ENCODE measurements around the gene UGT1A10. TPM values are rescaled to one million over a fixed set of nuclear protein-coding genes. Genes with fewer than 3 reads are reported as not detected.

UGT1A10 gene
- polyA plus RNA-seq, 1 donor, result not detected

GRCh38 chr2:233803292-233803911 lies 167.2 kb downstream of the UGT1A10 start:
- DNase-seq (ENCODE audit: low read depth), result no peak

DNA sequence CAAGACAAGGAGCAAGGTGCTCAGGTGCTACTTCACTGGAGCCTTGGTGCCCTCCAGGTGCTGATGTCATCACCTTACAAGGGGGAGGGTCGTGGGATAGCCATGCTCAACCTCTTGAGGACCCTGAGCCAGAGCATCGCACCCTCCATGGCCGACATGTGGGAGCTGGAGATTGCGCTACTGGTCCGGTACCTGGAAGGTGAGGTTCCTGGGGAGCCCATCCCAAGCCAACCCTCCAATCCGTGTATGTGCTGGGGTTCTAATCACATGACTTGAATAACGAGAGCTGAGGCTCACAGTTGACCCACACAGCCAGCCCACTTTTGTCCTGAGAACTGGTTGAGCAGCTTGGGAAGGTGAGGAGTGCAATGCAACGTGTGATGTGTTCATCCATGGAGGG lies 167.7 kb downstream of the UGT1A10 start:
- DNase-seq (ENCODE audit: low read depth), result no peak

- DNase-seq (ENCODE audit: low read depth), result no peak
Measured at GRCh38 chr2:233807215-233807865, 171.1 kb downstream of the UGT1A10 start.

GRCh38 chr2:233807966-233808935 lies 172.0 kb downstream of the UGT1A10 start:
- DNase-seq (ENCODE audit: low read depth), result no peak

DNA sequence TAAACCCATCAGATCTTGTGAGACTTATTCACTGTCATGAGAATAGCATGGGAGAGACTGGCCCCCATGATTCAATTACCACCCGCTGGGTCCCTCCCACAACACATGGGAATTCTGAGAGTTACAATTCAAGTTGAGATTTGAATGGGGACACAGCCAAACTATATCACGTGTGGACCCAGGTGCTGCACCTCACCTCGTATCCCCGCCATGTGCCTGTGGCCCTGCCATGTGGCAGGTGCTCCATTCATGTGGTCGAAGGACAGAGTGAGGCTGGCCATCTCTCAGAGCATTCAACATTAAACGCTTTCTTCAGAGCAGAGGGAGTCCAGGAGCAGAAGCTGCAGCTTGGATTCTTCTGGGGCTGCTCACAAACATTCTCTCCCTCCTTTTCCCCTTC lies 174.1 kb downstream of the UGT1A10 start:
- no peak for DNase-seq (ENCODE audit: low read depth)

- no peak for DNase-seq (ENCODE audit: low read depth)
Measured at GRCh38 chr2:233811087-233811486, 174.8 kb downstream of the UGT1A10 start.

GRCh38 chr2:233811732-233812131 lies 175.5 kb downstream of the UGT1A10 start:
- no peak for DNase-seq (ENCODE audit: low read depth)

DNA sequence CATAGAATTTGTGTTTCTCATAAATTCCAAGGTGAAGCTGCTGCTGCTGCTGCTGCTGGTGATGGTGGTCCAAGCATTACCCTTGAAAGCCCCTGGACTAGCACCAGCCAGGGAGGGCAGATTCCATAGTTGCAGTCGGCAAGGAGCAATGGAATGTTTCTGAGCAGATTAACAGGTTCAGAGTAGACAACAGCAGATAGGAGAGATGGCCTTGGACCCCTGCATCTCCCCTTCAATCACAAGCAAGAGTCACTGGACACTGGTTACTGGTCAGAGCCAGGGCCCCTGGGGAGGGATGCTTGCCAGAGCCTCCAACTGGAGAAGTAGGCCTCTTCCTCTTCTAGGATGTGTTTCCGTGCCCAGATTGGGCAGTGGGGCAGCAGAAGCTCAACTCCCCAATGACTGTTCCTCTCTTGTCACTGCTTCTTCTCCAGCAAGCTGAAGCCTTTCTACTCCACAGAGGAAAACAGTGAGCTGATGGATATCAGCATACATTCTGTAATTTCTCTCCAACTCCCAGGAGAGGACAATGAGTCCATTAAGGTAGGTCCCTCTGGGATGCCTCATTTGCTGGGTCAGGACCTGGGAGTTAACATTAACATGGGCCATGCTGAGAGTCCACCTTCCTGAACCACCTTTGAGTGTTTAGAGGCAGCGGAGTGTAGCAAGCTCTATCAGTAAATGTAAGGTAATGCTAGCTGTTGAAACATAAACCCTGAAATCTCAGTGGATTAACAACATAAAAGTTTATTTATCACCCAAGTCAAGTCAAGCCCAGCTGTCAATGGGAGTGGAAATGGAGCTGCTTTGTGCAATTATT lies 177.2 kb downstream of the UGT1A10 start:
- no peak for DNase-seq (ENCODE audit: low read depth)

DNA sequence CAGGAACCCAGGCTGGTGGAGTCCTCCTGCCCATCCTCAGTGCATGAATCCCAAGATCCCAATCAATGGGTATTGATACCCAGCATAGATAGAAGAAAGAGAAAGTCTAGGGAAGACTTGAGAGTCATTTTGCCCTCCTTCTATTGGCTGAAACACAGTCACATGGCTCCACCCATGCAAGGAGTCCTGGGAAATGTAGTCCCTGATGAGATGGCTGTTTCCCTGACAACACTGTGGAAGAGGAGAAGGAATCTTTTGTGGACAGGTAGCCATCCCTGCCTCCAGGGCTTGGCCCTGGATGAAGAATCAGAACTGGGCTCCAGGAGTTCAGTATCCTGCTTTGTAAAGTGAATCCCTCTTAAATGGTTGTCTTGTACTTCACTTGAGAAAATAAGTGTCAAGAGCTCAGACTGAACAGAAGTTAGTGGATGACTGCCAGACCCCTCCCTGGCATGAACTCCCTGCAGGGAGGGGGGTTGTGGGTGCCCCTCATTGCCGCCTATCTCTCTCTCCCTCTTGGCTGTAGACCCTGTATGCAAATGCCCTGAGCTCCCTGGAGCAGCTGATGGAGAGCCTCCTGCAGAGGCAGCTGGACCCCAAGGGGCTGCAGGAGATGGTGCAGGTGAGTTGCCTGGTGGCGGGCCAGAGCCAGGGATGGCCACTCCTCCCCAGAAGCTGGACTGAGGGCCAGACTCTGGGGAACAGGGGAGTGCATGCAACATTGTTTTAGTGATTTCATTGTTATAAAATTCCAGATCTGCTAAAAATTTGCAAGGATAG lies 178.0 kb downstream of the UGT1A10 start:
- DNase-seq (ENCODE audit: low read depth), result no peak

- no peak for DNase-seq (ENCODE audit: low read depth)
Measured at GRCh38 chr2:233815861-233816260, 179.6 kb downstream of the UGT1A10 start.

- DNase-seq (ENCODE audit: low read depth), result no peak
Measured at GRCh38 chr2:233816334-233816733, 180.1 kb downstream of the UGT1A10 start.

DNA sequence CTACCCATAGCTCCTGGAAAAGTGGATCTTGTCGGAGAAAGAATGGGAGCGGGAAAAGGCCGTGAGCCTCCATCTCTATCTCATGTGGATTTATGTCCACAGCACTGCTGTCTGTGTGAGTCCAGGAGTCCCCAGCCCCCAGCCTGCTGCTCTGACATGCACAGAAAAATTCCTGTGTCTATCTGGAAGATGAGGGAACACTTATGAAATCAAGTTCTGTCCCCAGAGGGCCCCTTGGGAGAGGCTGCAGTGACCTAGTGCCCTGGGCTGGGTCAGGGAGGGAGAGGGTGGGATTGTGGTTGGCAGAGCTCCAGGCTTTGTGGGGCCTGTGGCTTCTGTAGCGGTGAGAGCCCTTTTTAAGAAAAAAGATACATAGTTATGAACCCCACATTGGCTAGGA lies 180.5 kb downstream of the UGT1A10 start:
- no peak for DNase-seq (ENCODE audit: low read depth)

DNA sequence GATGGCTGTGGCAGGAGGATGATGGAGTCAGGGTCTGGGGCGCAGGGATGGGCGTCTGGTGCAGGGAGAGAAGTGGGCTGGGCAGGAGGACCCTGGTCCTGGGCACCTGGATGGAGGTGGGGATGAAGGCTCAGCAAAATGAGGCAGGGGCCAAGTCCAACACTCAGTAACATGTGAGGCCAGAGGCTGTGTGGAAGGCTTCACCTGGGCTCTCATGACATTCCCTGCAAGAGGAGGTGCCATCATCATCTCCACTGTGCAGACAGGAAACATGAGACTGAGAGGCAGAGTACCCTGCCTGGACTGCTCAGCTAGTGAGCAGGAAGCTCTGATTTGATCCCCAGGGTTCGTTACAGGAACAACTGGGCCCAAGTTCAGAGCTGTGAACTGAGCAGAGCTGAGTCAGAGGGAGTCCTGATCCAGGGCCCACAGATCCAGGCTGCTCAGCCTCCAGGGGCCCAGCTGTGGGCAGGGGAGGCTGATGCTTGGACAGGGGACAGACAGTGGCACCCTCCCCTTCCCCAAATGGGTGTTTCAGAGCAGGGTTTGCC lies 181.2 kb downstream of the UGT1A10 start:
- no peak for DNase-seq (ENCODE audit: low read depth)

DNA sequence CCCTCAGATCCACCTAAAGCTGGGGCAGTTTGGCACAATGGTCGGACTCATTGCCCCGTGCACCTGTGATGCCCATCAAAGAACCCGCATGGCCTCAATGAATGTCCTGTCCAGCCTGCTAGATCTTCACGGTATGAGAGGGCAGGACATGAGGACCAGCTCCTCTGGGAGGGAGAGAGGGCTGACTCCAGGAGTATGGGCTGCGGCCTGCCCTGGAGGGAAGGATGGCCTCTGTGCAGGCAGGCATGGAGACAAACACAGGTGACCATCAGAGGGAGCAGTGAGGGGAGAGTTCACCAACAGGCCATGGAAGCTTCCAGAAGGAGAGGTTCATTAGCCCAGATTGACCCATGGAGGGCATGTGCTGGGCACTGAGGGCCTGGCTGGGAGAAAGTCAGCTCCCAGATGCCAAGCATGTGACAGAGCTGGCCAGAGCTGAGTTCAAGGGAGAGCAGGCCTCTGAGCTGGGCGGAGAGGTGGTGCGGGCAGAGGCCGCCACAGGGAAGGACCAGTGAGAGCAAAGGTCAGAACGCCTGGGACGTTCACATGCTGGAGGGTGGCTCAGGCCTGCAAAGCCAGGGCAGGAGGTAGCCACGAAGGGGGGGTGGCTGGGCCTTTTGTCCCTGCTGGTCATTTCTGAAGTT lies 181.9 kb downstream of the UGT1A10 start:
- DNase-seq (ENCODE audit: low read depth), result no peak

DNA sequence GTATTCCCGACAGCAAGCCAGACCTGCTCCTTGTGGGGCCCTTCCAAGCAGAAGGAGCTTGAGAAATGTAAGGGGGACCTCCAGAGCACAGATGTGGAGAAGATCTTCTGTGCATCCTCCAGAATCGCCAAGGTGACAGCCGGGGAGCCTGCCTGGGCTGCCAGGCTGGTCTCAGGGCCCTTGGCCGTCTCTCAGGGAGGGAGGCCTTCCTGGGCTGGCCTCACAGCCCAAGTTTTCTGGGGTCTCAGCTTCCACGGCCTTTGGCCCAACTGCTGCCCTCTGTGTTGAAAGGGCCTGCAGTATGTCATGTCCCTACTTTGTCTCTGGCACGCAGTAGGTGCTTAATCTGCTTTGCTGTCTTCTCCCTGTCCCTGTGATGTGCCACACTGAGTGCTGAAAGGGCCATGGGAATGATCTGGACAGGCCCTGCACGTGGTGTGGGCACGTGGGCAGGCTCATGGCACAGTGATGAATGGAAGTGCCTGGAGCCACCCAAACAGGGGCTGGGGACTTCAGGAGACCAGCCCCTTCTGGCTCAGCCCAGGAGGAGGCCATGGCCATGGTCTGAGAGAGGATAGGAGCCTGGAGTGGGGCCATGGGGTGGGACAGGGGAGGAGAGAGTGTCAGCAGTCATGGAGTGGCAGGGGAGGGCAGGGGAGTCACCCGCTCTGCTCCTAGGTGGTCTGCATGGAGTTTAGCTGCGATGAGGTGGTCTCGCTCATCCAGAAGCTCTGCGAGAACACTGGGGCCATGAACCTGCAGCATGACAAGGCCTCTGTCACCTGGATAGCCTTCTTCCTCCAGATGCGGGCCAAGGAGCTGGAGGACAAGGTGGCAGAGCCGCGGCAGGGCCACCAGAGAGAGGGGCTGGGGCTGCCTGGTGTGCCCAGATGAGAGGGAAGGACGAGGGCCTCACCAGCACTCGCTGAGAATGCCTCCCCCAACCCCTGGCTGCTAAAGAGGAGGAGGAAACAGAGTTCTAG lies 182.7 kb downstream of the UGT1A10 start:
- DNase-seq (ENCODE audit: low read depth), result no peak

DNA sequence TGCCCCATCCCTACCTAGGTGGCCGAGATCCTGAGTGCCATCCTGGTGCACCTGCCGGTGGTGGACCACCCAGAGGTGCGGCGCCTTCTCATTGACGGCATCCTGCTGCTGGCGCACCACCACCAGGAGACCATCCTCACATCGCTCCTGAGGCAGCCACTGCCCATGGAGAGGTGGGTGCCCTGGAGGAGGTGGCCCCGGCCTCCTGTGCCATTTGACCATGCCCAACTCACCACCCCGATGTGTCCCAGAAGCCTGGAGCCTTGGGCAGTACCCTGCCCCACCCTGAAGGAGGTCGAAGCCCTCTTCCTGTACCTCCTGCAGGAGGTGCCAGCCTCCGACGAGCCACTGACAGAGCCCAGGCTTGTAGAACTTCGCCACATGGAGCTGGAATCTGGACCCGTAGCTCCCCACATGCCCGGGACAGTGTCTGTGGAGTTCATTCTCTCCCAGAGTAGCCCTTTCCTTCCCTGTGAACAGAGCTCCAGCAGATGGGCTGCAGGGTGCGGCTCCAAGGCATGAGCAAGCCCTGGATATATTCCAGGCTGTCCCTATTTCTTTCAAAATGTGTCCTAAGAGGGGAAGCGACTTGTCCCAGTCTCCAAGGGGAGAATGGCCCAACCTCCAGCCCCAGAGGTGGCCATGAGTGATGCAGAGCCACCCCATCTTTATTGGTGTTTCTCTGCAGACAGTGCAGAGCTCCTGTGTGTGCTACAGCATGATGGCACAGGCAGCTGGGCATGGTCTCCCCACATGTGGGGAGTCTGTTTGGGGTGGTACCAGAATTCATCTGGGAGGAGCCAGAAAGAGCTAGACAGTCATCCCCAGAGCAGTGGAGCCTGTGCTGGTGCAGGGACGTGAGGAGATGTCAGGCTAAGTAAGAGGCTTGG lies 183.9 kb downstream of the UGT1A10 start:
- no peak for DNase-seq (ENCODE audit: low read depth)

- no peak for DNase-seq (ENCODE audit: low read depth)
Measured at GRCh38 chr2:233820774-233821105, 184.5 kb downstream of the UGT1A10 start.

GRCh38 chr2:233821196-233821595 lies 184.9 kb downstream of the UGT1A10 start:
- DNase-seq (ENCODE audit: low read depth), result no peak
